Keratinocyte (primary cell): ENCODE measurements around the gene SEMA3F. TPM values are rescaled to one million over a fixed set of nuclear protein-coding genes. Genes with fewer than 3 reads are reported as not detected.

ENCODE experiments used
- DNase-seq: peaks from one replicate; pipeline ENCODE4 v3.0.0-alpha.2; 2011; ENCODE audit warnings: low read depth, missing footprints, low spot score
- FAIRE-seq: peaks from 2 replicates; lab custom pipeline; 2011; peaks lifted over from hg19 to GRCh38; lab: Jason Lieb, UNC
- H2AFZ ChIP-seq: 2 replicates; pipeline ENCODE4 v1.6.0; 2012; ENCODE audit warnings: low read length, control low read depth, inconsistent platforms; ENCODE audit not compliant: control insufficient read depth
- H3K27ac ChIP-seq: 2 replicates; pipeline ENCODE4 v1.5.1; 2011; ENCODE audit warnings: low read length; ENCODE audit not compliant: control insufficient read depth, insufficient read depth
- H3K27me3 ChIP-seq: 3 replicates; pipeline ENCODE4 v1.6.0; 2011; ENCODE audit warnings: low read length; ENCODE audit not compliant: control insufficient read depth, insufficient read depth; ENCODE audit errors: extremely low read depth
- H3K36me3 ChIP-seq, 2 experiments: 2 replicates in 1 of 2; 3 replicates in 1 of 2; pipeline ENCODE4 v1.5.1; 2011; ENCODE audit warnings: low read length in 2 of 2, mild to moderate bottlenecking in 1 of 2; ENCODE audit not compliant: control insufficient read depth in 2 of 2, insufficient read depth in 2 of 2; ENCODE audit errors: extremely low read depth in 1 of 2
- H3K4me1 ChIP-seq: 3 replicates; pipeline ENCODE4 v1.5.1; 2011; ENCODE audit warnings: low read length; ENCODE audit not compliant: control insufficient read depth, insufficient read depth; ENCODE audit errors: extremely low read depth
- H3K4me2 ChIP-seq: 3 replicates; pipeline ENCODE4 v1.6.0; 2011; ENCODE audit warnings: low read depth, low read length; ENCODE audit not compliant: control insufficient read depth, insufficient read depth; ENCODE audit errors: extremely low read depth
- H3K4me3 ChIP-seq, 3 experiments: fragments of 200-600 bp in 1 of 3; sonication (generic) in 1 of 3; 2 replicates in 2 of 3; 3 replicates in 1 of 3; pipeline ENCODE4 v1.5.1; 2011 to 2016; ENCODE audit warnings: low read length in 3 of 3, mild to moderate bottlenecking in 3 of 3, control low read depth in 2 of 3, inconsistent platforms in 1 of 3, low read depth in 1 of 3, mixed read lengths in 1 of 3, mixed run types in 1 of 3, moderate library complexity in 1 of 3; ENCODE audit not compliant: control insufficient read depth in 2 of 3, insufficient read depth in 2 of 3; ENCODE audit errors: extremely low read depth in 1 of 3
- H3K79me2 ChIP-seq: 2 replicates; pipeline ENCODE4 v1.6.0; 2012; ENCODE audit warnings: low read length; ENCODE audit not compliant: control insufficient read depth, insufficient read depth
- H3K9ac ChIP-seq: 3 replicates; pipeline ENCODE4 v1.6.0; 2011; ENCODE audit warnings: low read length; ENCODE audit not compliant: control insufficient read depth, insufficient read depth; ENCODE audit errors: extremely low read depth
- H3K9me1 ChIP-seq: 3 replicates; pipeline ENCODE4 v1.6.0; 2011; ENCODE audit warnings: low read length; ENCODE audit not compliant: control insufficient read depth, insufficient read depth; ENCODE audit errors: extremely low read depth
- H3K9me3 ChIP-seq: 2 replicates; pipeline ENCODE4 v1.5.1; 2012; ENCODE audit warnings: low read depth, low read length; ENCODE audit not compliant: control insufficient read depth
- H4K20me1 ChIP-seq: 3 replicates; pipeline ENCODE4 v1.6.0; 2011; ENCODE audit warnings: low read length; ENCODE audit not compliant: control insufficient read depth, insufficient read depth; ENCODE audit errors: extremely low read depth
- EZH2 ChIP-seq: IDR thresholded peaks from one replicate; pipeline ENCODE4 v1.6.1; 2012; ENCODE audit warnings: inconsistent platforms, mild to moderate bottlenecking, low read length, moderate library complexity
- dilution Hi-C: fragments of 300-500 bp; cut with MboI; formaldehyde crosslinking; loops from one replicate; pipeline ENCODE4 v1.7.0; 2020; ENCODE audit warnings: low sequenced_read_pairs; ENCODE audit not compliant: extremely low pct_ligation_motif_present
- polyA plus RNA-seq, 5 experiments: library from polyadenylated mRNA; depleted of rRNA in 3 of 5; stranded (reverse) in 3 of 5; stranded (forward) in 1 of 5; unstranded in 1 of 5; fragments of >200 nt; gene quantifications; 1 replicate in 1 of 5; 2 replicates in 3 of 5; 3 replicates in 1 of 5; pipeline versions ENCODE4 v1.2.1 to v1.2.3, GENCODE V29; 2011 to 2012; ENCODE audit warnings: missing spikeins in 2 of 5, low read depth in 1 of 5, low replicate concordance in 1 of 5
- TF ChIP-seq, protein P1 (sequence below), 3 experiments: IDR thresholded peaks in 1 of 3; conservative IDR thresholded peaks in 1 of 3; optimal IDR thresholded peaks in 1 of 3; 2 replicates in 2 of 3; 3 replicates in 1 of 3; pipeline versions ENCODE3 to v1.5.1; 2011; ENCODE audit warnings: low read length in 3 of 3, mild to moderate bottlenecking in 3 of 3, moderate library complexity in 2 of 3, control low read depth in 1 of 3, inconsistent platforms in 1 of 3; ENCODE audit not compliant: insufficient read depth in 2 of 3; ENCODE audit errors: extremely low read depth in 1 of 3

The SEMA3F gene
- polyA plus RNA-seq, 1 donor (not counting 4 experiments of a cell fraction or from before 2014, with no cell fraction given): 72.8 TPM

GRCh38 chr3:50174517-50174895, 19.4 kb downstream of the SEMA3F start:
- no peak for TF ChIP-seq EZH2
- TF ChIP-seq, protein P1, sequence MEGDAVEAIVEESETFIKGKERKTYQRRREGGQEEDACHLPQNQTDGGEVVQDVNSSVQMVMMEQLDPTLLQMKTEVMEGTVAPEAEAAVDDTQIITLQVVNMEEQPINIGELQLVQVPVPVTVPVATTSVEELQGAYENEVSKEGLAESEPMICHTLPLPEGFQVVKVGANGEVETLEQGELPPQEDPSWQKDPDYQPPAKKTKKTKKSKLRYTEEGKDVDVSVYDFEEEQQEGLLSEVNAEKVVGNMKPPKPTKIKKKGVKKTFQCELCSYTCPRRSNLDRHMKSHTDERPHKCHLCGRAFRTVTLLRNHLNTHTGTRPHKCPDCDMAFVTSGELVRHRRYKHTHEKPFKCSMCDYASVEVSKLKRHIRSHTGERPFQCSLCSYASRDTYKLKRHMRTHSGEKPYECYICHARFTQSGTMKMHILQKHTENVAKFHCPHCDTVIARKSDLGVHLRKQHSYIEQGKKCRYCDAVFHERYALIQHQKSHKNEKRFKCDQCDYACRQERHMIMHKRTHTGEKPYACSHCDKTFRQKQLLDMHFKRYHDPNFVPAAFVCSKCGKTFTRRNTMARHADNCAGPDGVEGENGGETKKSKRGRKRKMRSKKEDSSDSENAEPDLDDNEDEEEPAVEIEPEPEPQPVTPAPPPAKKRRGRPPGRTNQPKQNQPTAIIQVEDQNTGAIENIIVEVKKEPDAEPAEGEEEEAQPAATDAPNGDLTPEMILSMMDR (optimal IDR thresholded peaks at IDR 0.05 in 1 of 3, IDR thresholded peaks at IDR 0.05 in 1 of 3, conservative IDR thresholded peaks at IDR 0.05 in 1 of 3; ENCODE audit: extremely low read depth in 1 of 3, insufficient read depth in 2 of 3, low read length in 3 of 3): no peak
- dilution Hi-C loops: no loop called here

GRCh38 chr3:50174947-50175524, 19.9 kb downstream of the SEMA3F start:
- H4K20me1 ChIP-seq: peaks cover 17% of the 10 kb centered on the region
- DNase-seq (no peak), FAIRE-seq (no peak)
- dilution Hi-C loops: no loop called here
- H3K4me1 ChIP-seq: peaks cover 5% of the 10 kb centered on the region
- H3K27me3 ChIP-seq: no peaks in the 10 kb centered on the region
- H3K79me2 ChIP-seq: peaks cover 36% of the 10 kb centered on the region
- H3K27ac ChIP-seq: no peak overlapping the region
- no peaks in the 10 kb centered on the region for H3K9me3 ChIP-seq
- H2AFZ ChIP-seq: no peak overlapping the region
- H3K9me1 ChIP-seq: no peaks in the 10 kb centered on the region
- H3K4me2 ChIP-seq: no peak overlapping the region
- H3K9ac ChIP-seq: no peak overlapping the region
- no peak overlapping the region for H3K4me3 ChIP-seq
- no peak for TF ChIP-seq EZH2
- TF ChIP-seq, protein P1 (optimal IDR thresholded peaks at IDR 0.05 in 1 of 3, IDR thresholded peaks at IDR 0.05 in 1 of 3, conservative IDR thresholded peaks at IDR 0.05 in 1 of 3; ENCODE audit: extremely low read depth in 1 of 3, insufficient read depth in 2 of 3, low read length in 3 of 3): no peak
- H3K36me3 ChIP-seq: peaks cover 45 to 59% of the 10 kb centered on the region in 2 experiments

More at GRCh38 chr3:50174517-50174895, 19.4 kb downstream of the SEMA3F start:
- peaks cover 11% of the 10 kb centered on the region for H3K4me1 ChIP-seq
- no peak for DNase-seq
- H3K36me3 ChIP-seq: peaks cover 50 to 60% of the 10 kb centered on the region in 2 experiments
- H3K27ac ChIP-seq: no peak overlapping the region
- no peak for FAIRE-seq
- peaks cover 42% of the 10 kb centered on the region for H3K79me2 ChIP-seq
- H4K20me1 ChIP-seq: peaks cover 22% of the 10 kb centered on the region
- H3K27me3 ChIP-seq: no peaks in the 10 kb centered on the region
- no peak overlapping the region for H3K4me3 ChIP-seq
- peaks cover 2% of the 10 kb centered on the region for H3K9me1 ChIP-seq
- no peak overlapping the region for H3K9ac ChIP-seq
- H3K4me2 ChIP-seq: no peak overlapping the region
- no peak overlapping the region for H2AFZ ChIP-seq
- H3K9me3 ChIP-seq: no peaks in the 10 kb centered on the region
